GM12878 (cell line): ENCODE data around the gene ACTR10. TPM values are rescaled to one million over a fixed set of nuclear protein-coding genes. Genes with fewer than 3 reads are reported as not detected.

Experiments
- ATAC-seq: fragments of 200-7000 bp; cut with Tn5 transposase; 3 replicates; pipeline ENCODE4 v1.9.1; 2020; ENCODE audit warnings: mild to moderate bottlenecking, moderate library complexity
- BruUV-seq: library from RNA; stranded (reverse); fragments of 400-500 nt; replicated peaks from 2 replicates; lab custom pipeline; 2021; lab: Mats Ljungman, UMichigan
- CTCF ChIA-PET: fragments of 300-600 bp; sonication (Branson Sonifier 250); formaldehyde crosslinking; extraction: SDS; loops from one replicate; lab custom pipeline; 2021; ENCODE audit warnings: inconsistent platforms; lab: Yijun Ruan, JAX
- POLR2A ChIA-PET: fragments of 350-600 bp; formaldehyde crosslinking; extraction: SDS; loops from one replicate; lab custom pipeline; 2021; ENCODE audit warnings: inconsistent platforms; lab: Charles Lee
- RAD21 ChIA-PET: fragments of 300-600 bp; sonication (Branson Sonifier 250); formaldehyde crosslinking; loops from one replicate; lab custom pipeline; 2023; ENCODE audit warnings: antibody characterized with exemption; ENCODE audit not compliant: unreplicated experiment; lab: Charles Lee
- SMC1A ChIA-PET: fragments of 300-600 bp; sonication (Branson Sonifier 250); formaldehyde crosslinking; loops from one replicate; lab custom pipeline; 2023; ENCODE audit not compliant: unreplicated experiment, uncharacterized antibody; lab: Charles Lee
- DNase-seq: peaks from one replicate; pipeline ENCODE4 v3.0.0-alpha.2; 2011; ENCODE audit warnings: low read depth, low spot score
- FAIRE-seq: peaks from 3 replicates; lab custom pipeline; 2011; peaks lifted over from hg19 to GRCh38; lab: Jason Lieb, UNC
- H2AFZ ChIP-seq: 2 replicates; pipeline ENCODE4 v1.6.0; 2011; ENCODE audit warnings: low read depth, low read length, control low read depth; ENCODE audit not compliant: control insufficient read depth
- H3K27ac ChIP-seq: 2 replicates; pipeline ENCODE4 v1.5.1; 2011; ENCODE audit warnings: control low read depth; ENCODE audit not compliant: control insufficient read depth, insufficient read depth
- H3K27me3 ChIP-seq, 2 experiments: replicated peaks in 1 of 2; 2 replicates each; pipeline versions ENCODE4 v1.6.0 to v1.6.1; 2011; ENCODE audit warnings: low read length in 1 of 2; ENCODE audit not compliant: control insufficient read depth in 2 of 2, insufficient read depth in 2 of 2
- H3K36me3 ChIP-seq, 2 experiments: 2 replicates each; pipeline ENCODE4 v1.5.1; 2011; ENCODE audit warnings: low read length in 1 of 2; ENCODE audit not compliant: control insufficient read depth in 2 of 2, insufficient read depth in 2 of 2
- H3K4me1 ChIP-seq: 2 replicates; pipeline ENCODE4 v1.6.1; 2011; ENCODE audit warnings: mild to moderate bottlenecking, low read length, moderate library complexity, mixed read lengths; ENCODE audit not compliant: control insufficient read depth, insufficient read depth
- H3K4me2 ChIP-seq: 2 replicates; pipeline ENCODE4 v1.6.0; 2011; ENCODE audit warnings: control low read depth; ENCODE audit not compliant: control insufficient read depth, insufficient read depth
- H3K4me3 ChIP-seq: fragments of 200-600 bp; sonication (generic); 2 replicates; pipeline ENCODE4 v1.5.1; 2016
- H3K79me2 ChIP-seq: 2 replicates; pipeline ENCODE4 v1.6.0; 2011; ENCODE audit warnings: low read length; ENCODE audit not compliant: control insufficient read depth, insufficient read depth
- H3K9ac ChIP-seq: 2 replicates; pipeline ENCODE4 v1.8.0; 2011; ENCODE audit warnings: low read length, control low read depth, mixed read lengths; ENCODE audit not compliant: control insufficient read depth, insufficient read depth
- H3K9me3 ChIP-seq: replicated peaks from 3 replicates; pipeline ENCODE4 v1.5.1; 2011; ENCODE audit warnings: mild to moderate bottlenecking, low read length; ENCODE audit not compliant: control insufficient read depth, insufficient read depth
- H4K20me1 ChIP-seq: 2 replicates; pipeline ENCODE4 v1.6.0; 2011; ENCODE audit not compliant: control insufficient read depth, insufficient read depth
- BMI1 ChIP-seq: fragments of 450-650 bp; IDR thresholded peaks from 2 replicates; pipeline ENCODE4 v1.6.1; 2016; ENCODE audit warnings: mild to moderate bottlenecking, moderate library complexity, borderline replicate concordance
- CREB1 ChIP-seq: IDR thresholded peaks from 2 replicates; pipeline ENCODE4 v1.6.1; 2012; ENCODE audit warnings: low read depth, mild to moderate bottlenecking, inconsistent platforms
- EZH2 ChIP-seq: IDR thresholded peaks from 2 replicates; pipeline ENCODE4 v1.6.1; 2012; ENCODE audit warnings: low read depth, mild to moderate bottlenecking, control low read depth, inconsistent platforms, low read length, borderline replicate concordance; ENCODE audit not compliant: control insufficient read depth
- FOXM1 ChIP-seq: IDR thresholded peaks from 2 replicates; pipeline ENCODE4 v1.6.1; 2012; ENCODE audit warnings: low read depth, mild to moderate bottlenecking, inconsistent platforms, low read length, moderate library complexity
- HDAC2 ChIP-seq: fragments of 200-600 bp; sonication (generic); IDR thresholded peaks from 2 replicates; pipeline ENCODE4 v1.6.1; 2017
- LARP7 ChIP-seq: fragments of 450-650 bp; IDR thresholded peaks from 2 replicates; pipeline ENCODE4 v1.6.1; 2017; ENCODE audit warnings: mild to moderate bottlenecking
- MTA2 ChIP-seq: fragments of 450-650 bp; IDR thresholded peaks from 2 replicates; pipeline ENCODE4 v1.6.1; 2016; ENCODE audit warnings: low read depth, mild to moderate bottlenecking, moderate library complexity
- MYC ChIP-seq: IDR thresholded peaks from 2 replicates; pipeline ENCODE4 v1.6.1; 2011; ENCODE audit warnings: mild to moderate bottlenecking, low read length, moderate library complexity, inconsistent platforms; ENCODE audit not compliant: insufficient read depth, insufficient replicate concordance, insufficient read length, severe bottlenecking
- RB1 ChIP-seq: fragments of 450-650 bp; formaldehyde crosslinking; IDR thresholded peaks from 2 replicates; pipeline ENCODE4 v1.6.1; 2017; ENCODE audit warnings: mild to moderate bottlenecking, borderline replicate concordance
- SMAD5 ChIP-seq: IDR thresholded peaks from 2 replicates; pipeline ENCODE4 v1.6.1; 2016; ENCODE audit warnings: antibody characterized with exemption, low read depth
- SREBF1 ChIP-seq: IDR thresholded peaks from 2 replicates; pipeline ENCODE4 v1.6.1; 2012; ENCODE audit warnings: mild to moderate bottlenecking, low read length
- TCF12 ChIP-seq: IDR thresholded peaks from 2 replicates; pipeline ENCODE4 v1.6.1; 2011; ENCODE audit warnings: low read depth, mild to moderate bottlenecking, low read length
- YBX1 ChIP-seq: fragments of 450-650 bp; IDR thresholded peaks from 2 replicates; pipeline ENCODE4 v1.6.1; 2016; ENCODE audit warnings: antibody characterized with exemption
- ZNF274 ChIP-seq: IDR thresholded peaks from one replicate; pipeline ENCODE4 v1.8.0; 2011; ENCODE audit not compliant: insufficient read length, insufficient read depth
- ZNF622 ChIP-seq: fragments of 450-650 bp; IDR thresholded peaks from 2 replicates; pipeline ENCODE4 v1.6.1; 2017; ENCODE audit warnings: mild to moderate bottlenecking, inconsistent platforms
- WGBS: methylation state at CpG from one replicate; pipeline ENCODE4 v1.1.6; 2016; ENCODE audit warnings: low lambda C conversion rate; ENCODE audit not compliant: insufficient replicate concordance, insufficient coverage; ENCODE audit errors: missing lambda C conversion rate; 5-methylcytosine and 5-hydroxymethylcytosine counted together
- in situ Hi-C: fragments of 300-500 bp; cut with MboI; formaldehyde crosslinking; loops from 9 replicates; pipeline ENCODE4 v1.14.3; 2018; ENCODE audit warnings: mixed read lengths
- intact Hi-C: fragments of 100-400 bp; cut with micrococcal nuclease; formaldehyde crosslinking; loops from one replicate; pipeline ENCODE4 v1.14.2; 2022; ENCODE audit not compliant: unreplicated experiment
- polyA plus RNA-seq, 11 experiments: library from polyadenylated mRNA; depleted of rRNA in 4 of 11; unstranded in 6 of 11; stranded (reverse) in 5 of 11; fragments of >200 nt; fragmentation: Nextera tagmentation in 4 of 11; fragmentation: Illumina TruSeq in 1 of 11; extraction: Ambion mirVana in 4 of 11; extraction: Trizol in 1 of 11; gene quantifications; 1 replicate in 1 of 11; 2 replicates in 10 of 11; pipeline versions ENCODE4 v1.2.1 to v1.2.3, GENCODE V29; 2011 to 2016; ENCODE audit warnings: inconsistent platforms in 2 of 11, missing spikeins in 2 of 11, low read depth in 1 of 11
- total RNA-seq, 4 experiments: library from RNA; depleted of rRNA in 3 of 4; stranded (reverse); fragments of >200 nt in 3 of 4; fragmentation: Illumina TruSeq in 1 of 4; extraction: Trizol in 1 of 4; gene quantifications; 2 replicates each; pipeline versions ENCODE4 v1.2.1 to v1.2.3, GENCODE V29; 2013 to 2021
- TF ChIP-seq, protein P1 (sequence below), 3 experiments: IDR thresholded peaks in 2 of 3; conservative IDR thresholded peaks in 1 of 3; 2 replicates each; pipeline ENCODE4 v1.5.1; 2011; ENCODE audit warnings: low read depth in 3 of 3, low read length in 3 of 3, mild to moderate bottlenecking in 3 of 3, control low read depth in 2 of 3, moderate library complexity in 2 of 3, inconsistent platforms in 1 of 3, mixed read lengths in 1 of 3; ENCODE audit not compliant: control insufficient read depth in 2 of 3, insufficient read depth in 1 of 3; ENCODE audit errors: extremely low read depth in 1 of 3
- TF ChIP-seq, protein P2 (sequence below): fragments of 450-650 bp; IDR thresholded peaks from 2 replicates; pipeline ENCODE4 v1.6.1; 2017; ENCODE audit warnings: borderline replicate concordance

ACTR10 gene
- total and polyA plus RNA-seq, 10 of the 15 experiments (the other 5 are each of a cell fraction or from before 2014, with no cell fraction given), result 26.0 to 74.3 (median 38.9) TPM

DNA sequence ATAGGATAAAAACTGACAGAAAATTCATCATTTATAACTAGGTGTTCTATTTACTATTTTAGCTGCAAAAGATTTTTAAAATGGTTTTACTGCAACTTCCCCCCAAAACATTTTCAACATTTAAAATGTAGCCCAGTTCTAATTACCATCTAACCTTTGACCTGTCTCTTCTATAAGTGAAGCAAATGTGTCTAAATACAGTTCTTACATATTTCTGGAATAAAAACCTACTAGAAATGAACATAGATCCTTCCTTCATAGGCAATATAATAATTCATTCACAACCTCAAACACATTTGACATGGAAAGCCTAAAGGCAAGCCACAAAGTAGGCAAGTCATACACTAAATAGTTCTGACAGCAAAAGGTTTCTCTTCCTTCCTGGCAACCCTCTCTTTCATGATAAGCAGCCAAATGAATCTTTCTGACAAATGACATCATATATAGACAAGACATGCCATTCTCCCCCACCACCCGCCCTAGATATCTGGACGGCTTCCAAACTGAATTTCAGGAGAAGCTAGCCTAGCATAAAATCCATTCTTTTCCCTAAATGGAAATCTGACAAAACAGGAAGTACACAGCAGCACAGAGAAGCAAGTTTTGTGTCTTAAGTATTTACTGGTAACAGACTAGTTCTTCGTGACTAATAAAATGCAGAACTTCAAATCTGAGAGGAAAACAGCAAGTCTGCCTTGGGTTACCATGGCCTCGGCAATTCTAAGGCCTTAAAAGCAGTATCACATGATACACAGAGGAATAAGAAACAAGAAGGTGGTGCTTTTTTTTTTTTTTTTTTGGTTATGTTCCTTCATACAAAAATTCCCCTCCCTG, 81.2 kb downstream of the ACTR10 start (continued):
- TF ChIP-seq ZNF622, result no peak
- no peak for TF ChIP-seq SREBF1
- TF ChIP-seq EZH2, result no peak
- TF ChIP-seq CREB1, result peak; percentile 66; the same call in 1 of the 2 replicates

DNA sequence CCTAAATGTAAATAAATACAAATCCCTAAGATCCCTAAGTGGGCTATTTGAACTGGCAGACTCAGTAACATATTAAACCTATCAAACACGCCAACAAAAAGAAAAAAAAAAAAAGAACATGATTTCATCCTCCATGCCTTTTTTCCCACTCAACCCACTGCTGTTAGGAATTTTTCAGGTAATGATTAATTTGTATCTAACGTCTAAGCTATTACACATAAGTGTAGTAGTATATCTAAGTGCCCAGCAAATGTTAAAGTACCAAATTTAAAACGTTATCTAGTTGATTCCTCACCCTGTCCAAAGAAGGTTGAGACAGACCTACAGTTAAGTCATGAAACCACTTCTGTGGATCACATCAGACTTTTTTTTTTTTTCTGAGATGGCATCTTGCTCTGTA, 82.0 kb downstream of the ACTR10 start:
- H3K9ac ChIP-seq, result no peak overlapping the region
- in situ Hi-C loops (no loop called here), intact Hi-C loops (no loop called here)
- DNase-seq (no peak), FAIRE-seq (no peak), ATAC-seq (no peak; the same call in 2 of the 3 replicates)
- no TSS peak for BruUV-seq
- ChIA-PET CTCF (interaction anchor here (0.6 kb wide), 1 partner anchor 1892 kb away, joined by 3 read pairs; no protein-coding TSS in a partner anchor), SMC1A (interaction anchor here (1.1 to 1.9 kb wide), 3 partner anchors 9 to 16 kb away, joined by 3 to 5 read pairs (median 3); partner anchors contain the start of gene ARID4A), POLR2A (interaction anchor here (0.6 to 1.3 kb wide), 3 partner anchors 16 to 646 kb away, joined by 3 to 6 read pairs (median 5); partner anchors contain the start of gene ARID4A), RAD21 (interaction anchor here (1.0 kb wide), 1 partner anchor 16 kb away, joined by 5 read pairs; the partner anchor contains the start of gene ARID4A)
- no peak for TF ChIP-seq YBX1
- TF ChIP-seq, protein P1, sequence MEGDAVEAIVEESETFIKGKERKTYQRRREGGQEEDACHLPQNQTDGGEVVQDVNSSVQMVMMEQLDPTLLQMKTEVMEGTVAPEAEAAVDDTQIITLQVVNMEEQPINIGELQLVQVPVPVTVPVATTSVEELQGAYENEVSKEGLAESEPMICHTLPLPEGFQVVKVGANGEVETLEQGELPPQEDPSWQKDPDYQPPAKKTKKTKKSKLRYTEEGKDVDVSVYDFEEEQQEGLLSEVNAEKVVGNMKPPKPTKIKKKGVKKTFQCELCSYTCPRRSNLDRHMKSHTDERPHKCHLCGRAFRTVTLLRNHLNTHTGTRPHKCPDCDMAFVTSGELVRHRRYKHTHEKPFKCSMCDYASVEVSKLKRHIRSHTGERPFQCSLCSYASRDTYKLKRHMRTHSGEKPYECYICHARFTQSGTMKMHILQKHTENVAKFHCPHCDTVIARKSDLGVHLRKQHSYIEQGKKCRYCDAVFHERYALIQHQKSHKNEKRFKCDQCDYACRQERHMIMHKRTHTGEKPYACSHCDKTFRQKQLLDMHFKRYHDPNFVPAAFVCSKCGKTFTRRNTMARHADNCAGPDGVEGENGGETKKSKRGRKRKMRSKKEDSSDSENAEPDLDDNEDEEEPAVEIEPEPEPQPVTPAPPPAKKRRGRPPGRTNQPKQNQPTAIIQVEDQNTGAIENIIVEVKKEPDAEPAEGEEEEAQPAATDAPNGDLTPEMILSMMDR (IDR thresholded peaks at IDR 0.05 in 2 of 3, conservative IDR thresholded peaks at IDR 0.05 in 1 of 3; ENCODE audit: control insufficient read depth in 2 of 3, extremely low read depth in 1 of 3, insufficient read depth in 1 of 3, low read depth in 3 of 3, low read length in 3 of 3), result no peak
- no peak for TF ChIP-seq RB1
- TF ChIP-seq MTA2, result no peak
- TF ChIP-seq TCF12, result no peak
- no peak for TF ChIP-seq HDAC2
- no peak for TF ChIP-seq BMI1
- TF ChIP-seq, protein P2, sequence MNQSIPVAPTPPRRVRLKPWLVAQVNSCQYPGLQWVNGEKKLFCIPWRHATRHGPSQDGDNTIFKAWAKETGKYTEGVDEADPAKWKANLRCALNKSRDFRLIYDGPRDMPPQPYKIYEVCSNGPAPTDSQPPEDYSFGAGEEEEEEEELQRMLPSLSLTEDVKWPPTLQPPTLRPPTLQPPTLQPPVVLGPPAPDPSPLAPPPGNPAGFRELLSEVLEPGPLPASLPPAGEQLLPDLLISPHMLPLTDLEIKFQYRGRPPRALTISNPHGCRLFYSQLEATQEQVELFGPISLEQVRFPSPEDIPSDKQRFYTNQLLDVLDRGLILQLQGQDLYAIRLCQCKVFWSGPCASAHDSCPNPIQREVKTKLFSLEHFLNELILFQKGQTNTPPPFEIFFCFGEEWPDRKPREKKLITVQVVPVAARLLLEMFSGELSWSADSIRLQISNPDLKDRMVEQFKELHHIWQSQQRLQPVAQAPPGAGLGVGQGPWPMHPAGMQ, result no peak
- TF ChIP-seq ZNF274, result no peak
- TF ChIP-seq FOXM1, result no peak
- no peak for TF ChIP-seq SMAD5
- no peak for TF ChIP-seq MYC
- no peak for TF ChIP-seq LARP7
- H4K20me1 ChIP-seq, result no peaks in the 10 kb centered on the region; the same call in 1 of the 2 replicates
- no peak overlapping the region for H2AFZ ChIP-seq
- peaks cover 4% of the 10 kb centered on the region for H3K4me1 ChIP-seq
- peak overlapping the region; percentile 35; the same call in 1 of the 2 replicates for H3K4me2 ChIP-seq
- H3K27ac ChIP-seq, result no peak overlapping the region; the same call in 1 of the 2 replicates
- H3K79me2 ChIP-seq, result peaks cover 34% of the 10 kb centered on the region
- H3K4me3 ChIP-seq, result no peak overlapping the region
- H3K36me3 ChIP-seq, result peaks cover 4 to 22% of the 10 kb centered on the region in 2 experiments
- no peaks in the 10 kb centered on the region for H3K9me3 ChIP-seq
- WGBS, result 64% methylated on average over 3 of the region's 3 CpGs
- no peaks in the 10 kb centered on the region for H3K27me3 ChIP-seq
